Activated CD8-positive, alpha-beta T cell treated with anti-CD3 and anti-CD28 coated beads for 36 hours (primary cell): ENCODE results near the gene ARVCF. TPM values are rescaled to one million over a fixed set of nuclear protein-coding genes. Genes with fewer than 3 reads are reported as not detected.

Experiments
- ATAC-seq: fragments of 200-7000 bp; cut with Tn5 transposase; one replicate; pipeline ENCODE4 v1.10.0; 2021; ENCODE audit warnings: mild to moderate bottlenecking, moderate library complexity
- CTCF ChIA-PET: fragments of 350-600 bp; sonication (Branson Sonifier 250); formaldehyde crosslinking; loops from one replicate; lab custom pipeline; 2021; ENCODE audit warnings: antibody characterized with exemption; lab: Charles Lee
- POLR2A ChIA-PET: fragments of 350-600 bp; sonication (Branson Sonifier 250); formaldehyde crosslinking; loops from one replicate; lab custom pipeline; 2021; ENCODE audit warnings: antibody characterized with exemption; lab: Charles Lee
- DNase-seq: peaks from one replicate; pipeline ENCODE4 v3.0.0-alpha.2; 2020
- H3K27ac Mint-ChIP-seq: one replicate; pipeline ENCODE4 v1.8.0; 2021; ENCODE audit warnings: mild to moderate bottlenecking, mixed read lengths
- H3K27me3 Mint-ChIP-seq: one replicate; pipeline ENCODE4 v1.8.0; 2021; ENCODE audit warnings: mixed read lengths
- H3K36me3 Mint-ChIP-seq: one replicate; pipeline ENCODE4 v1.8.0; 2021; ENCODE audit warnings: low read depth, mixed read lengths
- H3K4me1 Mint-ChIP-seq: one replicate; pipeline ENCODE4 v1.8.0; 2021; ENCODE audit warnings: low read depth, mixed read lengths
- H3K4me3 Mint-ChIP-seq: one replicate; pipeline ENCODE4 v1.8.0; 2021; ENCODE audit warnings: mild to moderate bottlenecking, moderate library complexity, mixed read lengths
- H3K9me3 Mint-ChIP-seq: one replicate; pipeline ENCODE4 v1.8.0; 2021; ENCODE audit warnings: mixed read lengths
- intact Hi-C: fragments of 100-400 bp; cut with micrococcal nuclease; formaldehyde crosslinking; loops from one replicate; pipeline ENCODE4 v1.10.0; 2022
- total RNA-seq, 2 experiments: library from RNA; stranded (reverse); gene quantifications; one replicate each; pipeline ENCODE4 v1.2.3, GENCODE V29; 2021
- TF ChIP-seq, protein P1 (sequence below): fragments of 200-600 bp; IDR thresholded peaks from one replicate; pipeline ENCODE4 v1.8.0; 2022; ENCODE audit warnings: antibody characterized with exemption, mild to moderate bottlenecking

Gene ARVCF
- total RNA-seq, 2 experiments from 2014 or later = 1.2 to 1.9 TPM

DNA sequence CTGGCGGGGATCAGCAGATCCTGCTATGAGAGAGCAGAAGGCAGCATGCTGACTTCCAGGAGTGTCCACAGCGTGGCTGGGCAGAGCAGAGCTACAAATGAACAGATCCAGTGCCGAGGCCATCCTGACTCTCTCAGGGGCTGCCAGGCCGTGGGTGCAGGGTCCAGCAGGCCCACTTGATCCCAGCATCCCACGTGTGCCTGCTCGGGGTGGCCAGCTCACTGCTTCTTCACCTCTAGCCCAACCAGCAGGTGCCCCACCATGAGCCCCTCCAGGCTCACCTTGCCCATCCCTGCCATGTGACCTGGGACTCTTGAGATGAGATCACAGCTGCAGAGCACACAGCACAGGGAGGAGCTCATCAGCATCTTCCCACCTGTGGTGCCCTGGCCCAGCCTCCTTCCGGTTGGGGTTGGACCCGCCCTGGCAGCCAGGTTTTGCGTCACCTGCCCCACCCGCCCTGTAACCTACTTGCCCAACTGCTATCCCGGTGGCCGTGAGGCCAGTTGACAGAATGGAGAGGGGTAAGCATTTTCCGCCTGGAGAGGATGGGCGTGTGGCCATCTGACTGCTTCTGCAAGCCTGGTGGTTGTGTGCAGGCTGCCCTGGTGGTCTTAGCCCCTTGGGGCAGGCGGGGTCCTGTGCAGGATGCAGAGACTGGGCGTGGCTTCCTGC, 15.2 kb upstream of the ARVCF start:
- ATAC-seq = peak; percentile 82
- Mint-ChIP-seq H3K27ac (no peak overlapping the region), H3K36me3 (no peaks in the 10 kb centered on the region), H3K4me1 (peaks cover 15% of the 10 kb centered on the region), H3K9me3 (no peaks in the 10 kb centered on the region), H3K27me3 (no peaks in the 10 kb centered on the region), H3K4me3 (no peak overlapping the region)
- TF ChIP-seq, protein P1, sequence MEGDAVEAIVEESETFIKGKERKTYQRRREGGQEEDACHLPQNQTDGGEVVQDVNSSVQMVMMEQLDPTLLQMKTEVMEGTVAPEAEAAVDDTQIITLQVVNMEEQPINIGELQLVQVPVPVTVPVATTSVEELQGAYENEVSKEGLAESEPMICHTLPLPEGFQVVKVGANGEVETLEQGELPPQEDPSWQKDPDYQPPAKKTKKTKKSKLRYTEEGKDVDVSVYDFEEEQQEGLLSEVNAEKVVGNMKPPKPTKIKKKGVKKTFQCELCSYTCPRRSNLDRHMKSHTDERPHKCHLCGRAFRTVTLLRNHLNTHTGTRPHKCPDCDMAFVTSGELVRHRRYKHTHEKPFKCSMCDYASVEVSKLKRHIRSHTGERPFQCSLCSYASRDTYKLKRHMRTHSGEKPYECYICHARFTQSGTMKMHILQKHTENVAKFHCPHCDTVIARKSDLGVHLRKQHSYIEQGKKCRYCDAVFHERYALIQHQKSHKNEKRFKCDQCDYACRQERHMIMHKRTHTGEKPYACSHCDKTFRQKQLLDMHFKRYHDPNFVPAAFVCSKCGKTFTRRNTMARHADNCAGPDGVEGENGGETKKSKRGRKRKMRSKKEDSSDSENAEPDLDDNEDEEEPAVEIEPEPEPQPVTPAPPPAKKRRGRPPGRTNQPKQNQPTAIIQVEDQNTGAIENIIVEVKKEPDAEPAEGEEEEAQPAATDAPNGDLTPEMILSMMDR = no peak
- ChIA-PET CTCF (no interaction called here), POLR2A (interaction anchor here (0.7 kb wide), 1 partner anchor 213 kb away, joined by 3 read pairs; no protein-coding TSS in a partner anchor)
- DNase-seq = peak; percentile 28
- intact Hi-C loops = no loop called here

DNA sequence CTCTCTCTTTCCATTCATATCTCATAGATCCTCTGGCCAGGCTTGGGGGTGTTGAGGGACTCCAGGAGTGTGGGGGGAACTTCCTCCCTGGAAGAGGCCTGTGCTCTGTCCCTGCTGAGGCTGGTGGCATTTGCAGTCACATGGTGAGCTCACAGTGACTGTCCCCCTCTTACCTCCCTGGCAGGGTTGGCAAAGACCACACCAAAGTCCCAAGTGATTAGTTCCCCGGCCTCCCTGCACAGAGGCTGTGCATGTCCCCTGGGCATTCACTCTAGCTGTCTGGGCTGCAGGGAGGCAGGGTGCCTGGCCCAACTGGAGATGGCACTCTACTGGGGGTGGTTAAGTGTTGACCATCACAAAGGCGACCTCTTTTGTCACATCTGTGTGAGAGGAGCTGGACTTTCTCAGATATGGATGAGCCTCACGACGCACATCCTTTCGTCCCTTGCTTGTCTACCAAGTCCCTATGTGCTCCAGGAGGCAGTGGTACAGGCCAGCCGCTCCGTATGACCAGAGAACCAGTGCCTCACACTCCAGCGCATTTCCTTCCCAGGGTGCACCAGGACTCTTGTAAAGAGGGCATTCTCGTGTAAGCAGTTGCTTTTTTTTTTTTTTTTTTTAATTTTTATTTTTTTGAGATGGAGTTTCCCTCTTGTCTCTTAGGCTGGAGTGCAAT, 13.1 kb upstream of the ARVCF start:
- CTCF ChIA-PET = no interaction called here
- intact Hi-C loops = loop anchor here (5.0 kb wide), 1 partner anchor 57 kb away; no protein-coding TSS in a partner anchor
- H3K27me3 Mint-ChIP-seq = no peaks in the 10 kb centered on the region

DNA sequence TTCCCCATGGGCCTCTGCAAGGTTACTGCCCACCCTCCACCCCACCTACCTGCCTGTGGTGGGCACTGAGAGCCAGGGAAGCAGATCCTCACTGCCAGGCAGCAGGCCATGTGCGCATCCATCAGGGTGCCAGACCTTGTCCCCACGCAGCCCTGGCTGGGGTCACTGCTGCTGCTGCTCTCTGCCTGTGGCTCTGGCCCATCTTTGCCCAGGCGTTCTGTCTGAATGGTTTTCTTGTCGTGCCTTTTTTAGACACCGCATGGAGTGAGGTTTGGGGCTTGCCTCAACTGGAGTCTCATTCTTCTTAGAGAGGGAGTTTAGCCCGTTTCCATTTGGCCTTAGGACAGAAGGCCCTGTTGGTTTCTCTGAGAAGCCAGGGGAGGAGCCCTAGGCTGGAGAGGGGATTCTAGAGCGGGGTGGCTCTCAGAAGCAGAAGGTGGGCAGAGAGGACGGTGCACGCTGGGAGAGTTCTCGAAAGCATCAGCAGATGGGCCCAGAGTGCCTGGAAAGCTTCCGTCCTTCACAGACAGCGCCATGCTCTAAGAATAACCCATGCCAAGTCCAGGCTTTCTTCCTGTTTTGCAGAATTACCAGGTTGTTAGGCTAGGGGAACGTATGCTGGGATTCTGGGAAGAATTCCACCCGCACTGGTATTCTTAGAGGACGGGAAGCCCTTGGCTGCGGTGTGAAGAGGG, 12.4 kb upstream of the ARVCF start:
- Mint-ChIP-seq H3K9me3 (no peaks in the 10 kb centered on the region), H3K4me3 (no peak overlapping the region), H3K4me1 (peaks cover 14% of the 10 kb centered on the region), H3K36me3 (no peaks in the 10 kb centered on the region), H3K27me3 (no peaks in the 10 kb centered on the region), H3K27ac (no peak overlapping the region)
- ATAC-seq = no peak
- DNase-seq = no peak
- ChIA-PET CTCF (no interaction called here), POLR2A (no interaction called here)
- intact Hi-C loops = loop anchor here (5.0 kb wide), 1 partner anchor 57 kb away; no protein-coding TSS in a partner anchor
- TF ChIP-seq, protein P1 = no peak

More for the DNA sequence above, 13.1 kb upstream of the ARVCF start:
- POLR2A ChIA-PET = no interaction called here
- DNase-seq (no peak), ATAC-seq (no peak)
- H3K4me1 Mint-ChIP-seq = peaks cover 14% of the 10 kb centered on the region
- H3K9me3 Mint-ChIP-seq = no peaks in the 10 kb centered on the region
- H3K27ac Mint-ChIP-seq = no peak overlapping the region
- TF ChIP-seq, protein P1 = no peak
- no peaks in the 10 kb centered on the region for H3K36me3 Mint-ChIP-seq
- no peak overlapping the region for H3K4me3 Mint-ChIP-seq

DNA sequence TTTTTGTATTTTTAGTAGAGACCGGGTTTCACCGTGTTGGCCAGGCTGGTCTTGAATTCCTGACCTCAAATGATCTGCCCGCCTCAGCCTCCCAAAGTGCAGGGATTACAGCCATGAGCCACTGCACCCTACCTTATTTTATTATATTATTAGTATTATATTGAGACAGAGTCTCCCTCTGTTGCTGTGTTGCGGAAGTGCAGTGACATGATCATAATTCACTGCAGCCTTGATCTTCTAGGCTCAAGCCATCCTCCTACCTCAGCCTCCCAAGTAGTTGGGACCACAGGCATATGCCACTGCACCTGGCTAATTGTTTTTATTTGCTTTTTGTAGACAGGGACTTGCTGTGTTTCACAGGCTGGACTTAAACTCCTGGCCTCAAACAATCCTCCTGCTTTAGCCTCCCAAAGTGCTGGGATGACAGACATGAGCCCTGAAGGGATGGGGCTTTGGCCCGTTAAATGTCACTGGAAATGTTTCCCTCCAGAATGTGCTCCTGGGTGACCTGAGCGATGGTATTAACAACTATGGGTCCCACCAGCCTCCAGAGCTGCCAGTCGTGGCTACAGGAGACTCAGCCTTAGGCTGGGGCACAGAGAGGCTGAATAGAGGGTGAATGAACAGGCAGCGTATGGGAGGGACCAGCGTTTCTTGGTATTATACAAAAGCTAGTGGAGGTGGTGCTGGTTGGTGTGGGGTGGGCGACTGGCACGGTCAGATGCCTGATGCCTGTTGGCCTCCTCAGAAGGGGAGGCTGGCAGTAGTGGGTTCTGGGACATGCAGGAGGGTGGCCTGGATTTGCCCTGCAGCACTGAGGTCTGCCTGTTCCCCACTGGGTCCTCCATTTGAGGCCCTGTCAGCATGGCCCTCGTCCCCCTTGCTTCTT, 11.6 kb upstream of the ARVCF start:
- Mint-ChIP-seq H3K27ac (no peak overlapping the region), H3K4me1 (peaks cover 16% of the 10 kb centered on the region), H3K4me3 (no peak overlapping the region), H3K27me3 (no peaks in the 10 kb centered on the region), H3K36me3 (no peaks in the 10 kb centered on the region), H3K9me3 (no peaks in the 10 kb centered on the region)
- DNase-seq (peak; percentile 44), ATAC-seq (peak; percentile 65)
- TF ChIP-seq, protein P1 = peak; percentile 56
- ChIA-PET CTCF (interaction anchor here (1.0 kb wide), 1 partner anchor 10 kb away, joined by 4 read pairs; no protein-coding TSS in a partner anchor), POLR2A (no interaction called here)
- intact Hi-C loops = loop anchor here (5.0 kb wide), 1 partner anchor 56 kb away; no protein-coding TSS in a partner anchor
